Subcutaneous adipose tissue (tissue), 4 donors: ENCODE results near the gene VSX1. TPM values are rescaled to one million over a fixed set of nuclear protein-coding genes. Genes with fewer than 3 reads are reported as not detected.

Experiments used
- CTCF ChIP-seq: fragments of 450-650 bp; IDR thresholded peaks from one replicate; pipeline ENCODE4 v1.5.1; 2016; ENCODE audit warnings: low read depth, mild to moderate bottlenecking, control low read depth, antibody characterized with exemption, moderate library complexity
- total RNA-seq, 4 donors: library from RNA; depleted of rRNA; stranded (reverse); fragments of >200 nt; gene quantifications; one replicate each; pipeline ENCODE4 v1.1.0, GENCODE V29; 2016

The VSX1 gene
- total RNA-seq, 4 donors from 2014 or later, result not detected

- no peak for TF ChIP-seq CTCF
Measured at GRCh38 chr20:25033265-25033923, 48.5 kb downstream of the VSX1 start.

GRCh38 chr20:25032478-25033264 lies 49.3 kb downstream of the VSX1 start:
- no peak for TF ChIP-seq CTCF

- no peak for TF ChIP-seq CTCF
Measured at GRCh38 chr20:25032065-25032477, 49.9 kb downstream of the VSX1 start.

DNA sequence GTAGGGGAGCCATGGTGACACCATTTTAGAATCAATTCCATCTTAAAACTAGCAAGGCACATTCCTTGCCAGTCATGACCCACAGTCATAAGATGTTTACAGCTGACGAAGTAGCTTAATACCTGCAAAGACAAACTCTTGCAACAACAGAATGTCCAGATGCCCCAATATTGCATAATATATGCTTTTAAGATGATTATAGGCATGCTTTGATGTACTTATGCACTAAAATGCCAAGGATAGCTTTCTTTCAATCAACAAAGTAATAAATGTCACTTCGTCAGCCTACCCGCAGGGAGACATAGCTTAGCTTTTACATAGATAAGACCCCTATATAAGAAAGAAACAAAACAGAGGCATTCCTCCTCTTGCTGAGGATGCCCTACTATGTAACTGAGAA lies 50.7 kb downstream of the VSX1 start:
- TF ChIP-seq CTCF, result no peak

GRCh38 chr20:25030649-25031207 lies 51.2 kb downstream of the VSX1 start:
- no peak for TF ChIP-seq CTCF

DNA sequence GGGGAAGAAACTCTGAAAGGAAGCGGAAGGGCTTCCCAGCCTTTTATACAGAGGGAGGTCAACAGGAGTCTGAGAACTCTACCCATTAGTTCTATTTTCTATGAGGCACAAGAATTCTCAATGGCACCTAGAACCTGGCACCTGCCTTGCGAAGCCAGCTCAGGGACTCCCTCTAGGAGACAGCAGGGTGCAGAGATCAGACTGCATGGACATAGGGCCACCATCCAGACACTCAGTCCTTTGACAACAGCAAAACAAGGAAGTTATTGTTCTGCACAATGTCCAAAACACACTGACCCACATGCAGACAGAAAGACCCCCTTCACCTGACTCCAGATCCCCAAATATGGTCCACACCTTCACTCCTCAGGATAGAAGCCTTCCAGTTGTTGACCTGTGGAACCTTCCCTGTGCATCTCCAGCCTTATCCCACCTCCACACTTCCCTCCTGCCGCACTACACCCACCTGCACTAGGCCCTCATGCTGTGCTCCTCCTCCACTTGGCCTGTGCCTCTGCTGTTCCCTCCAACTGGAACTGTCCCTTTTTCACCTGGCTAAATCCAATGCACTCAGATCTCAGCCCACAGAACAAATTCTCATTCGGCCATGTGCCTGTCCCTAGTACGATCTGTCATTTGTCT lies 51.8 kb downstream of the VSX1 start:
- no peak for TF ChIP-seq CTCF
